MCF 10A (cell line): ENCODE measurements around the gene TRAPPC3. TPM values are rescaled to one million over a fixed set of nuclear protein-coding genes. Genes with fewer than 3 reads are reported as not detected.
A peak's percentile ranks its signal among the peaks of the same experiment; 100 is the strongest.

ENCODE experiments used
- BruUV-seq: library from RNA; stranded (reverse); fragments of 400-500 nt; replicated peaks from 2 replicates; lab custom pipeline; 2021; lab: Mats Ljungman, UMichigan
- CTCF ChIA-PET: fragments of 300-600 bp; sonication (Branson Sonifier 250); formaldehyde crosslinking; extraction: SDS; loops from one replicate; lab custom pipeline; 2021; ENCODE audit warnings: antibody characterized with exemption, inconsistent platforms; lab: Yijun Ruan, JAX
- POLR2A ChIA-PET: fragments of 300-600, 350-650 bp; sonication (Branson Sonifier 250); formaldehyde crosslinking; extraction: SDS; loops from one replicate; lab custom pipeline; 2020; ENCODE audit warnings: antibody characterized with exemption, inconsistent platforms; lab: Yijun Ruan, JAX
- DNase-seq: peaks from one replicate; pipeline ENCODE4 v3.0.0-alpha.2; 2018; ENCODE audit not compliant: unreplicated experiment
- H3K27ac Mint-ChIP-seq: one replicate; pipeline ENCODE4 v1.8.0; 2022; ENCODE audit warnings: mild to moderate bottlenecking, low read depth, mixed read lengths; ENCODE audit not compliant: unreplicated experiment
- H3K27me3 Mint-ChIP-seq: one replicate; pipeline ENCODE4 v1.8.0; 2022; ENCODE audit warnings: mixed read lengths; ENCODE audit not compliant: insufficient read depth, unreplicated experiment
- H3K36me3 Mint-ChIP-seq: one replicate; pipeline ENCODE4 v1.8.0; 2022; ENCODE audit warnings: mild to moderate bottlenecking, moderate library complexity, mixed read lengths; ENCODE audit not compliant: insufficient read depth, unreplicated experiment
- H3K4me1 Mint-ChIP-seq: one replicate; pipeline ENCODE4 v1.8.0; 2022; ENCODE audit warnings: mixed read lengths; ENCODE audit not compliant: insufficient read depth, unreplicated experiment
- H3K4me3 Mint-ChIP-seq: one replicate; pipeline ENCODE4 v1.8.0; 2022; ENCODE audit warnings: mild to moderate bottlenecking, moderate library complexity, mixed read lengths; ENCODE audit not compliant: unreplicated experiment
- H3K9me3 Mint-ChIP-seq: one replicate; pipeline ENCODE4 v1.8.0; 2022; ENCODE audit warnings: mixed read lengths; ENCODE audit not compliant: unreplicated experiment
- intact Hi-C: fragments of 100-400 bp; cut with micrococcal nuclease; formaldehyde crosslinking; loops from 2 replicates; pipeline ENCODE4 v1.14.1; 2022
- total RNA-seq: library from RNA; stranded (reverse); gene quantifications from 2 replicates; pipeline ENCODE4 v1.2.3, GENCODE V29; 2022
- TF ChIP-seq, protein P1 (sequence below): fragments of 200-600 bp; IDR thresholded peaks from one replicate; pipeline ENCODE4 v1.8.0; 2022; ENCODE audit warnings: antibody characterized with exemption, mild to moderate bottlenecking; ENCODE audit not compliant: unreplicated experiment

Gene TRAPPC3
- total RNA-seq, 1 experiment from 2014 or later = 72.8 TPM

DNA sequence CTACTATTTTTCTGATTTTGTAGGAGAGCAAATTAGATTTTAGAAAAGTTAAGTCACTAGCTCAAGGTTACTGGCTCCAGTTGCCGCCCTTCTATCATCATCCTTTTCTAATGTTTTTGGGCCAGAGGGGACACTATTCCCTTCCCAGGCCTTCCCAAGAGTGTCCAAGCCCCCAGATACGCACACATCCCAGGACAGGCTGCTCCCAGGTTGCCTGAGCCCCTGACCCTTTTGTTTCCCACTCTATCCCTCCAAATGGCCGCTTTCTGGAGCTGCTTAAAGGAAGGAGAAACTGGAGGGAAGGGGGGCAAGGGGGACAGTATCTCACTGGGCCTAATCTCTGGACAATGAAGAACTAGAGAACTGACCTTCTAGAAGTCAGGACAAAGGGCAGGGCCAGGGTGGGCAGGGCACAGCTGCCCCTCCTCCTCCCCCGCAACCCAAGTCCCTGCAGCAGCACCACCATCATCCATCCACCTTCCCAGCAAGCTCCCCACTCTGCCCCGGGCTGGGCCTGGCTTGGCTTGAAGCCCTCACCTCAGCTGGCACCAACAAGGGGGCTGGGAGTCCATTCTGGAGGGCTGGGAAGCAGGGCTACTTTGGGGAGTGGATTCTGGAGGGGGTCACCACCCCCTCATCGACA is 5.6 kb upstream of the TRAPPC3 start:
- BruUV-seq = no TSS peak
- Mint-ChIP-seq H3K4me3 (peak overlapping the region; percentile 86), H3K27me3 (no peaks in the 10 kb centered on the region), H3K27ac (no peak overlapping the region), H3K4me1 (peaks cover 36% of the 10 kb centered on the region), H3K36me3 (peaks cover 7% of the 10 kb centered on the region), H3K9me3 (no peaks in the 10 kb centered on the region)
- ChIA-PET CTCF (interaction anchor here (7.8 kb wide), 1 partner anchor 31 kb away, joined by 194 read pairs; no protein-coding TSS in a partner anchor), POLR2A (interaction anchor here (0.6 to 3.3 kb wide), 5 partner anchors 69 to 230 kb away, joined by 3 to 24 read pairs (median 7); partner anchors contain the start of gene THRAP3)
- intact Hi-C loops = no loop called here
- TF ChIP-seq, protein P1, sequence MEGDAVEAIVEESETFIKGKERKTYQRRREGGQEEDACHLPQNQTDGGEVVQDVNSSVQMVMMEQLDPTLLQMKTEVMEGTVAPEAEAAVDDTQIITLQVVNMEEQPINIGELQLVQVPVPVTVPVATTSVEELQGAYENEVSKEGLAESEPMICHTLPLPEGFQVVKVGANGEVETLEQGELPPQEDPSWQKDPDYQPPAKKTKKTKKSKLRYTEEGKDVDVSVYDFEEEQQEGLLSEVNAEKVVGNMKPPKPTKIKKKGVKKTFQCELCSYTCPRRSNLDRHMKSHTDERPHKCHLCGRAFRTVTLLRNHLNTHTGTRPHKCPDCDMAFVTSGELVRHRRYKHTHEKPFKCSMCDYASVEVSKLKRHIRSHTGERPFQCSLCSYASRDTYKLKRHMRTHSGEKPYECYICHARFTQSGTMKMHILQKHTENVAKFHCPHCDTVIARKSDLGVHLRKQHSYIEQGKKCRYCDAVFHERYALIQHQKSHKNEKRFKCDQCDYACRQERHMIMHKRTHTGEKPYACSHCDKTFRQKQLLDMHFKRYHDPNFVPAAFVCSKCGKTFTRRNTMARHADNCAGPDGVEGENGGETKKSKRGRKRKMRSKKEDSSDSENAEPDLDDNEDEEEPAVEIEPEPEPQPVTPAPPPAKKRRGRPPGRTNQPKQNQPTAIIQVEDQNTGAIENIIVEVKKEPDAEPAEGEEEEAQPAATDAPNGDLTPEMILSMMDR = no peak
- DNase-seq = no peak

DNA sequence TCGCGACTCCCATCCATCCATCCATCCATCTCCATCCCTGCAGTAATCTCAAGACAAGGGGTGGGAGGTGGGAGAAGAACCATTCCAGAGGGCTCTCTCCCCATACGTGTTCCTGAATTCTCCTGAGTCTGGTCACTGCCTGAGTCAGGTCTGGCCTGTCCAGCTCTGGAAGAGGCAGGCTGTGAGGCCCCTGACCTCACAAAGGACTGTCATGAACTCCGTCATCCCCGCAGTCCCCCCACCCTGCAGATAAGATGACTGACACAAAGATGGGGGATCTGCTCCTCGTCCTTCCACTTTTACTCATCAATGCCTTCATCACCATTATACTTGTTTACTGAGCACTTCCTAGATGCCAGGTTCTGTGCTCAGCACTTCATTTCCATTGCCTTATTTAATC is 5.0 kb upstream of the TRAPPC3 start:
- DNase-seq = no peak

DNA sequence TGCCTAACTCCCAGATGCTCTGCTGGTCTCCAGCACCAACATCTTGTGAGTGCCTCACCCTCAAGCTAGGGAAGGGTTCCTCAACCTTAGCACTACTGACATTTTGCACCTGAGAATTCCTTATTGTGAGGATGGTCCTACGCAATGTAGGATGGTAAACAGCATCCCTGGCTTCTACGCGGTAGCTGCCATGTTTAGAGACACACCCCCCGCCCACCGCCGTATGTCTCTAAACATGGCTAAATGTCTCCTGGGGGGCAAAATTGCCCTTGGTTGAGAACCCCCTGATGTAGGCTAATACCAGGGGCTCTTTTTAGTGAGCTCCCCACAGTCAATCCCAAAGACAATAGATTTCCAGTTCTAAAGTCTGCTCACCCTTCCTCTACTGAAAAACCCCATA is 4.2 kb upstream of the TRAPPC3 start:
- ChIA-PET POLR2A (no interaction called here), CTCF (interaction anchor here (1.4 to 7.8 kb wide), 2 partner anchors 33 to 72 kb away, joined by 6 to 194 read pairs; no protein-coding TSS in a partner anchor)
- Mint-ChIP-seq H3K4me3 (no peak overlapping the region), H3K9me3 (no peaks in the 10 kb centered on the region), H3K27ac (no peak overlapping the region), H3K4me1 (peaks cover 29% of the 10 kb centered on the region), H3K27me3 (no peaks in the 10 kb centered on the region), H3K36me3 (peaks cover 14% of the 10 kb centered on the region)
- TF ChIP-seq, protein P1 = no peak
- intact Hi-C loops = no loop called here
- no TSS peak for BruUV-seq
- no peak for DNase-seq

More for the DNA sequence above, 5.0 kb upstream of the TRAPPC3 start:
- Mint-ChIP-seq H3K27me3 (no peaks in the 10 kb centered on the region), H3K4me3 (peak overlapping the region; percentile 86), H3K36me3 (peaks cover 9% of the 10 kb centered on the region), H3K4me1 (peaks cover 34% of the 10 kb centered on the region), H3K27ac (no peak overlapping the region), H3K9me3 (no peaks in the 10 kb centered on the region)
- ChIA-PET CTCF (interaction anchor here (7.8 kb wide), 1 partner anchor 32 kb away, joined by 194 read pairs; no protein-coding TSS in a partner anchor), POLR2A (interaction anchor here (0.5 to 3.3 kb wide), 5 partner anchors 70 to 231 kb away, joined by 3 to 24 read pairs (median 7); partner anchors contain the start of gene THRAP3)
- no TSS peak for BruUV-seq
- TF ChIP-seq, protein P1 = no peak
- intact Hi-C loops = no loop called here

DNA sequence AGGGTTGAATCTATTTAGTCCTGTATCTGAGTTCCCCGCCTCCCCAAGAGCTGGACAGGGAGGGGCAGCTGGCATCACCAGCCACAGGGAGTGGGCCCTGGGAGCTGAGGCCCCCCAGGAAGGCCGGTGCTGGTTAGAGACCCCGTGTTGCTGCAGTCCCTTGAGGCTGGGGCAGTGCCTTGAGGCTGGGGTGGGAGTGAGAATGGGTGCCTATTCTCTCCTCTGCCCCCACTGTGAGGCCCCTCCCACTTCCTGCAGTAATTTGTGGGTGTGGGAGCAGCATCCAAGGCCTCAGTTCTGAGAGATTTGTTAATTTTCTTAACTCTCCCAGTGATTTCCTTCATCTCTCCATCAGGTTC is 2.5 kb upstream of the TRAPPC3 start:
- no peak for DNase-seq
- peak overlapping the region; percentile 100 for H3K27ac Mint-ChIP-seq
- BruUV-seq = no TSS peak
- intact Hi-C loops = no loop called here
- H3K9me3 Mint-ChIP-seq = no peaks in the 10 kb centered on the region
- peaks cover 7% of the 10 kb centered on the region for H3K36me3 Mint-ChIP-seq
- POLR2A ChIA-PET = interaction anchor here (3.2 to 5.2 kb wide), 4 partner anchors 10 to 148 kb away, joined by 14 to 94 read pairs (median 60); partner anchors contain the start of gene THRAP3
- CTCF ChIA-PET = interaction anchor here (0.6 to 7.8 kb wide), 4 partner anchors 10 to 239 kb away, joined by 3 to 194 read pairs (median 44); no protein-coding TSS in a partner anchor
- TF ChIP-seq, protein P1 = no peak
- H3K4me1 Mint-ChIP-seq = peaks cover 24% of the 10 kb centered on the region
- no peak overlapping the region for H3K4me3 Mint-ChIP-seq
- H3K27me3 Mint-ChIP-seq = no peaks in the 10 kb centered on the region
